Measurements from ENCODE around the gene QPRT. TPM values are rescaled to one million over a fixed set of nuclear protein-coding genes. Genes with fewer than 3 reads are reported as not detected.
A peak's percentile ranks its signal among the peaks of the same experiment; 100 is the strongest.

Gene QPRT
- total RNA-seq, 2 experiments from 2014 or later: 0.19 to 0.45 TPM

DNA sequence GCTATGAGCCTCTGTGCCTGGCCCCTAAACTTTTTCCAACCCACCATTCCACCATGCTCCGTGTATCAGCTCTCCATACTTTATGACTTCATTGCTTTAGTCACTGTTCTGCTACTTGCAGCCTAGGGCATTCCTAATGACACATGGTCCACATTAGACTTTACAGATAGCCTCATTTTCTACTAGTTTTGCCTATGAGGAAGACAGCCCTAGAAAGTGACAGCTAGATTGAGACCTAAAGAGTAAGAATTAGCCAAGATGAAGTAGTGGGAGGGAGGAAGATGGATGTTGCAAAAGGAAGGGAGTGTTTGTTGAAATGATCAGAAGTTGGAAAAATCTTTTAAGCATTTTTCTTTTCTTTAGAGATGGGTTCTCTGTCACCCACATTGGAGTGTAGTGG lies 55.8 kb downstream of the QPRT start:
- Histone ChIP-seq H3K4me1 (ENCODE audit: insufficient read depth, low read length) (peaks cover 68% of the 10 kb centered on the region), H3K4me3 (ENCODE audit: low read length) (no peak overlapping the region), H3K36me3 (ENCODE audit: insufficient read depth, low read length) (no peaks in the 10 kb centered on the region), H3K27me3 (ENCODE audit: control insufficient read depth in 1 of 2, insufficient read depth in 2 of 2, low read length in 2 of 2) (no peaks in the 10 kb centered on the region), H3K27ac (ENCODE audit: low read depth in 1 of 2, low read length in 2 of 2) (no peak overlapping the region), H3K9me3 (ENCODE audit: control insufficient read depth in 1 of 2, insufficient read depth in 1 of 2, low read length in 2 of 2) (peaks cover 0 to 5% of the 10 kb centered on the region in 2 experiments)
- peaks cover 2% of the 10 kb centered on the region for H3K9me3 Mint-ChIP-seq
- no peaks in the 10 kb centered on the region for H3K27me3 Mint-ChIP-seq
- ATAC-seq (ENCODE audit: poor library complexity) (no peak), DNase-seq (no peak)
- no peak overlapping the region for H3K4me3 Mint-ChIP-seq
- ChIA-PET POLR2A (interaction anchor here (1.3 to 2.4 kb wide), 2 partner anchors 9 to 55 kb away, joined by 3 to 8 read pairs; partner anchors contain the start of gene KIF22), CTCF (interaction anchor here (2.1 kb wide), 1 partner anchor 34 kb away, joined by 4 read pairs; no protein-coding TSS in a partner anchor)
- no peak for TF ChIP-seq CTCF (IDR thresholded peaks at IDR 0.05)
- peaks cover 63% of the 10 kb centered on the region for H3K4me1 Mint-ChIP-seq (ENCODE audit: low read depth)
- intact Hi-C loops (cut with DNase I, micrococcal nuclease): loop anchor here in 1 of 2 experiments (5.0 kb wide), 1 partner anchor 32 kb away; no protein-coding TSS in a partner anchor
- H3K36me3 Mint-ChIP-seq (ENCODE audit: low read depth): peaks cover 8% of the 10 kb centered on the region
- H3K27ac Mint-ChIP-seq: peak overlapping the region; percentile 40

DNA sequence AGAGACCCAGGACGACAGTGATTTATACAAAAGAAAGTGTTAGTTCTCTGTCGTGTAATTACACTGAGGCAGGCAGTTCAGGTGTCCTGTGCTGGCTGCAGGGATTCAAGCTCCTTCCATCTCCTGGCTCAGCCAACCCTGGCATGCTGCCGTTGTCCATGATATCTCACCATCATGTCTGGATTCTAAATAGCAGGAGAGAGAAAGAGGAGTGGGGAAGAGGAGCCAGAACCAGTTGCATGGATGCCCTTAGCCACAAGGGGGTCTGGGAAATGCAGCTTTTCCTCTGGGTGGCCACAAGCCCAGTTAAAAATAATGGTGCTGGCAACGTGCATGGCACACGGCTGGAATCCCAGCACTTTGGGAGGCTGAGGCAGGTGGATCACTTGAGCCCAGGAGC lies 57.1 kb downstream of the QPRT start:
- no peaks in the 10 kb centered on the region for H3K27me3 ChIP-seq (ENCODE audit: control insufficient read depth in 1 of 2, insufficient read depth in 2 of 2, low read length in 2 of 2)
- CTCF ChIA-PET: interaction anchor here (0.7 to 1.0 kb wide), 2 partner anchors 54 to 113 kb away, joined by 3 read pairs; partner anchors contain the start of gene KIF22

DNA sequence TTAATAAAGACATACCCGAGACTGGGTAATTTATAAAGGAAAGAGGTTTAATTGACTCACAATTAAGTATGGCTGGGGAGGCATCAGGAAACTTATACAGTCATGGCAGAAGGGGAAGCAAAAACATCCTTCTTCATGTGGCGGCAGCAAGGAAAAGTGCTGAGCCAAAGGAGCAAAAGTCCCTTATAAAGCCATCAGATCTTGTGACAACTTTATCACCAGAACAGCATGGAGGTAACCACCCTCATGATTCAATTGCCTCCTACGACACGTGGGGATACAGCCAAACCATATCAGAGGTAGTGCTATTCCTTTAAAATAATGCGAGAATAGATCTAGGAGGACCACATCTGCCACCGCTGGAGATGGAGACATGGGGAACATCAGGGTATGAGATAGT lies 57.8 kb downstream of the QPRT start:
- H3K9me3 Mint-ChIP-seq: peaks cover 2% of the 10 kb centered on the region
- H3K4me3 Mint-ChIP-seq: peak overlapping the region; percentile 6
- H3K27me3 Mint-ChIP-seq: no peaks in the 10 kb centered on the region
- peaks cover 0 to 5% of the 10 kb centered on the region in 2 experiments for H3K9me3 ChIP-seq (ENCODE audit: control insufficient read depth in 1 of 2, insufficient read depth in 1 of 2, low read length in 2 of 2)
- peaks cover 72% of the 10 kb centered on the region for H3K4me1 ChIP-seq (ENCODE audit: insufficient read depth, low read length)
- H3K36me3 ChIP-seq (ENCODE audit: insufficient read depth, low read length): peaks cover 8% of the 10 kb centered on the region
- peaks cover 77% of the 10 kb centered on the region for H3K4me1 Mint-ChIP-seq (ENCODE audit: low read depth)
- no peak for ATAC-seq (ENCODE audit: poor library complexity)
- intact Hi-C loops (cut with DNase I, micrococcal nuclease): loop anchor here in 1 of 2 experiments (5.0 kb wide), 1 partner anchor 34 kb away; no protein-coding TSS in a partner anchor
- peaks cover 27% of the 10 kb centered on the region for H3K36me3 Mint-ChIP-seq (ENCODE audit: low read depth)
- TF ChIP-seq CTCF (IDR thresholded peaks at IDR 0.05): no peak
- H3K27ac ChIP-seq (ENCODE audit: low read depth in 1 of 2, low read length in 2 of 2): peak overlapping the region; percentile 4 to 22
- ChIA-PET POLR2A (interaction anchor here (1.1 to 3.0 kb wide), 2 partner anchors 54 to 68 kb away, joined by 3 to 58 read pairs; partner anchors contain the start of gene KIF22), CTCF (interaction anchor here (1.0 kb wide), 1 partner anchor 19 kb away, joined by 3 read pairs; no protein-coding TSS in a partner anchor)
- H3K27ac Mint-ChIP-seq: peak overlapping the region; percentile 55
- H3K4me3 ChIP-seq (ENCODE audit: low read length): no peak overlapping the region
- DNase-seq: peak in 2 of 14 experiments; percentile 39 to 53
- H3K27me3 ChIP-seq (ENCODE audit: control insufficient read depth in 1 of 2, insufficient read depth in 2 of 2, low read length in 2 of 2): no peaks in the 10 kb centered on the region

More for the DNA sequence above, 57.1 kb downstream of the QPRT start:
- peaks cover 2% of the 10 kb centered on the region for H3K36me3 ChIP-seq (ENCODE audit: insufficient read depth, low read length)
- H3K9me3 ChIP-seq (ENCODE audit: control insufficient read depth in 1 of 2, insufficient read depth in 1 of 2, low read length in 2 of 2): peaks cover 0 to 5% of the 10 kb centered on the region in 2 experiments
- H3K27me3 Mint-ChIP-seq: no peaks in the 10 kb centered on the region
- H3K27ac ChIP-seq (ENCODE audit: low read depth in 1 of 2, low read length in 2 of 2): peak overlapping the region in 1 of 2 donors; percentile 22
- peaks cover 2% of the 10 kb centered on the region for H3K9me3 Mint-ChIP-seq
- ATAC-seq (ENCODE audit: poor library complexity) (no peak), DNase-seq (no peak)
- peak overlapping the region; percentile 17 for H3K4me3 Mint-ChIP-seq
- peaks cover 72% of the 10 kb centered on the region for H3K4me1 ChIP-seq (ENCODE audit: insufficient read depth, low read length)
- H3K36me3 Mint-ChIP-seq (ENCODE audit: low read depth): peaks cover 21% of the 10 kb centered on the region
- peak overlapping the region; percentile 55 for H3K27ac Mint-ChIP-seq
- peaks cover 73% of the 10 kb centered on the region for H3K4me1 Mint-ChIP-seq (ENCODE audit: low read depth)
- no peak overlapping the region for H3K4me3 ChIP-seq (ENCODE audit: low read length)
- intact Hi-C loops (cut with DNase I, micrococcal nuclease): loop anchor here in 1 of 2 experiments (5.0 kb wide), 1 partner anchor 34 kb away; no protein-coding TSS in a partner anchor
- no peak for TF ChIP-seq CTCF (IDR thresholded peaks at IDR 0.05)
- POLR2A ChIA-PET: interaction anchor here (1.1 kb wide), 1 partner anchor 68 kb away, joined by 3 read pairs; no protein-coding TSS in a partner anchor

Data from CD4-positive, alpha-beta T cell (primary cell).